HL-60 (cell line): Measurements from ENCODE around the gene PRRC2C.

Experiments used
- CTCF ChIP-seq: IDR thresholded peaks from one replicate; pipeline ENCODE4 v1.5.1; 2011; ENCODE audit warnings: low read length, control low read depth, inconsistent platforms; ENCODE audit not compliant: insufficient read depth
- GABPA ChIP-seq: IDR thresholded peaks from 2 replicates; pipeline ENCODE4 v1.6.1; 2012; ENCODE audit warnings: low read depth
- POLR2AphosphoS5 ChIP-seq: IDR thresholded peaks from 2 replicates; pipeline ENCODE4 v1.6.1; 2012; ENCODE audit warnings: low read depth
- REST ChIP-seq: IDR thresholded peaks from 2 replicates; pipeline ENCODE4 v1.6.1; 2012; ENCODE audit warnings: low read depth; ENCODE audit not compliant: insufficient replicate concordance
- SPI1 ChIP-seq: IDR thresholded peaks from 2 replicates; pipeline ENCODE4 v1.6.1; 2012; ENCODE audit warnings: low read depth, mild to moderate bottlenecking, borderline replicate concordance

- TF ChIP-seq CTCF (no peak), REST (no peak), GABPA (no peak), POLR2AphosphoS5 (no peak), SPI1 (no peak)
These were observed 111.4 kb downstream of the PRRC2C start for GRCh38 chr1:171596705-171597104.
